Epithelial cell of esophagus (primary cell): Measurements from ENCODE around the gene PDCD4.

Experiments
- DNase-seq: peaks from one replicate; pipeline ENCODE4 v3.0.0; 2010; ENCODE audit warnings: low read depth
- H3K4me3 ChIP-seq: 2 replicates; pipeline ENCODE4 v1.5.1; 2011; ENCODE audit warnings: mild to moderate bottlenecking, low read length, control low read depth
- TF ChIP-seq, protein P1 (sequence below): IDR thresholded peaks from 2 replicates; pipeline ENCODE4 v1.5.1; 2011; ENCODE audit warnings: low read depth, mild to moderate bottlenecking, low read length, control low read depth, inconsistent platforms; ENCODE audit not compliant: insufficient read depth; ENCODE audit errors: missing control alignments

The PDCD4 gene

GRCh38 chr10:110861476-110861875 lies 10.3 kb upstream of the PDCD4 start:
- no peak overlapping the region for H3K4me3 ChIP-seq
- TF ChIP-seq, protein P1, sequence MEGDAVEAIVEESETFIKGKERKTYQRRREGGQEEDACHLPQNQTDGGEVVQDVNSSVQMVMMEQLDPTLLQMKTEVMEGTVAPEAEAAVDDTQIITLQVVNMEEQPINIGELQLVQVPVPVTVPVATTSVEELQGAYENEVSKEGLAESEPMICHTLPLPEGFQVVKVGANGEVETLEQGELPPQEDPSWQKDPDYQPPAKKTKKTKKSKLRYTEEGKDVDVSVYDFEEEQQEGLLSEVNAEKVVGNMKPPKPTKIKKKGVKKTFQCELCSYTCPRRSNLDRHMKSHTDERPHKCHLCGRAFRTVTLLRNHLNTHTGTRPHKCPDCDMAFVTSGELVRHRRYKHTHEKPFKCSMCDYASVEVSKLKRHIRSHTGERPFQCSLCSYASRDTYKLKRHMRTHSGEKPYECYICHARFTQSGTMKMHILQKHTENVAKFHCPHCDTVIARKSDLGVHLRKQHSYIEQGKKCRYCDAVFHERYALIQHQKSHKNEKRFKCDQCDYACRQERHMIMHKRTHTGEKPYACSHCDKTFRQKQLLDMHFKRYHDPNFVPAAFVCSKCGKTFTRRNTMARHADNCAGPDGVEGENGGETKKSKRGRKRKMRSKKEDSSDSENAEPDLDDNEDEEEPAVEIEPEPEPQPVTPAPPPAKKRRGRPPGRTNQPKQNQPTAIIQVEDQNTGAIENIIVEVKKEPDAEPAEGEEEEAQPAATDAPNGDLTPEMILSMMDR = no peak
- DNase-seq = no peak

GRCh38 chr10:110861930-110862649 lies 9.6 kb upstream of the PDCD4 start:
- DNase-seq = peak; percentile 99
- no peak overlapping the region for H3K4me3 ChIP-seq
- TF ChIP-seq, protein P1 = no peak

DNA sequence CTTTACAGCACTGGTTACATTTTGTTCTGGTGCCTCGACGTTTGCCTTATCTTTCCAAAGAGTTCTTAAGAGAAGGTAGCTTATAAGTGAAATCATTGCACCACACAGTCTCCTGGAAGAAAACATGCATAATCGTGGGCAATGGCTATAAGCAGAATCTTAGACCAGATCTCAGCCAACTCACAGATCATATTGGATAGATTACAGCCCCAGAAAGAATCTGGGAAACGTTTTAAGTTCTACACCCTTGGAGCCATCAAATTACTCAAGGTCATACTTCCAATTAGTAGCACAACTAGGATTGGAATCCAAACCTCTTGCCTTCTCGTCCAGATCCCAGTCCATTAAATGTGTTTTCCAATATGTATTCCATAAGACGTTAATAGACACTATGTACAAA lies 8.8 kb upstream of the PDCD4 start:
- H3K4me3 ChIP-seq = no peak overlapping the region
- TF ChIP-seq, protein P1 = no peak

GRCh38 chr10:110863361-110863760 lies 8.4 kb upstream of the PDCD4 start:
- DNase-seq = no peak
- TF ChIP-seq, protein P1 = no peak
- no peak overlapping the region for H3K4me3 ChIP-seq

More for the DNA sequence above, 8.8 kb upstream of the PDCD4 start:
- no peak for DNase-seq

DNA sequence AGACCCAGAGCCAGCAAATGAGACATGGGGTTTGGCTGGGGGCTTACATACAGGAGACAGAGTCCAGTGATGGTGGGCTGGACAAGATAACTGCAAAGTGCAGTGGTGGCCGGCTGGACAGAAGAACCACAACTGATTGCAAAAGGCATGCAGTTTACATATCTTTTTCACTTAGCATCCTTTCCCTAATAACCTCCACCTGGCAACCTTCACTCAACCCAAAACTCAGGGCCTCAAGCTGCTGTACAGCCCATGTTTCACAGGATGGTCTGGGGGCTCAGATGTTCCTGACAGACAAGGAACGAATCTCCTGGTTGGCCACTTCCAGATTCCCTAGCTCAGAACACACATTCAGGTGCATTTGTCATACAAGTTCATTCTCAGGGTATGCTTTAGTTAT lies 7.8 kb upstream of the PDCD4 start:
- H3K4me3 ChIP-seq = no peak overlapping the region
- no peak for DNase-seq
- TF ChIP-seq, protein P1 = no peak

DNA sequence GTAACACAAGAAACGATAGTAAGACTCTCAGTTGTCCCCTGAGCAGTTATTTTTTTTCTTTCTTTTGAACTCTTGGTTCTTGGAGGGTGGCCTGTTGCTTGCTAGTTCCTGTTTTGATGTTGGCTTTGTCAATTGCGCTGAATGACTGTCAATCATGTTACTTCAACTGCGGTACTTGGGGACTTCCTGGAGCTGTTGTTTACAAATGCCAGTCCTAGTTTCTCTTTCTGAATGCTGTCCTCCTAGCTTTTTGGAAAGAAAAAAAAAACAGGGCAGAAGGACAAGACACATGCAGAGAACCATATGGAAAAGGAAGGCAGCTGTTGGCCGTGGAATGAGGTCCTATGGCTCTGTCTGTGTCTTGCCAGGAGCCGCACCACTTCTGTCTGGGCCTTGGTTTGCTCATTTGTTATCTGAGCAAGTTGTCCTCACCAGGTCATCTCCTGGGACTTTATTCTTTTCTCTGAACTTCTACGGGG lies 7.0 kb upstream of the PDCD4 start:
- H3K4me3 ChIP-seq = no peak overlapping the region
- TF ChIP-seq, protein P1 = no peak
- no peak for DNase-seq

- no peak overlapping the region for H3K4me3 ChIP-seq
- TF ChIP-seq, protein P1 = no peak
- DNase-seq = peak; percentile 80
Measured at GRCh38 chr10:110865186-110865808, 6.4 kb upstream of the PDCD4 start.
